CD4-positive, alpha-beta T cell treated with Interferon alpha-2 for 1 hour (primary cell): ENCODE data around the gene PAH.

Experiments
- DNase-seq, 2 donors: peaks; one replicate each; pipeline ENCODE4 v3.0.0-alpha.2; 2020 to 2022

Gene PAH

GRCh38 chr12:102950107-102950949 is 33.3 kb upstream of the PAH start:
- DNase-seq: no peak

GRCh38 chr12:102948941-102949352 is 31.9 kb upstream of the PAH start:
- DNase-seq: peak; percentile 14 to 47

GRCh38 chr12:102946042-102946441 is 29.0 kb upstream of the PAH start:
- DNase-seq: no peak

- DNase-seq: no peak
These were observed 22.7 kb upstream of the PAH start for GRCh38 chr12:102939670-102940222.

GRCh38 chr12:102939059-102939458 is 22.0 kb upstream of the PAH start:
- no peak for DNase-seq

- no peak for DNase-seq
These were observed 16.1 kb upstream of the PAH start for GRCh38 chr12:102933168-102933567.

GRCh38 chr12:102927220-102927619 is 10.2 kb upstream of the PAH start:
- DNase-seq: no peak

GRCh38 chr12:102921240-102921639 is 4.2 kb upstream of the PAH start:
- DNase-seq: no peak

GRCh38 chr12:102920271-102920670 is 3.2 kb upstream of the PAH start:
- DNase-seq: no peak

- DNase-seq: no peak
These were observed 1.8 kb upstream of the PAH start for GRCh38 chr12:102918840-102919239.

- no peak for DNase-seq
These were observed 605 bp downstream of the PAH start for GRCh38 chr12:102916252-102917025.

GRCh38 chr12:102913453-102914226 is 3.4 kb downstream of the PAH start:
- no peak for DNase-seq

GRCh38 chr12:102912258-102912657 is 4.8 kb downstream of the PAH start:
- DNase-seq: no peak

- no peak for DNase-seq
These were observed 5.7 kb downstream of the PAH start for GRCh38 chr12:102911320-102911719.

- DNase-seq: no peak
These were observed 6.3 kb downstream of the PAH start for GRCh38 chr12:102910792-102911191.

GRCh38 chr12:102910137-102910536 is 6.9 kb downstream of the PAH start:
- DNase-seq: no peak

- no peak for DNase-seq
These were observed 9.1 kb downstream of the PAH start for GRCh38 chr12:102907918-102908317.

- no peak for DNase-seq
These were observed 11.8 kb downstream of the PAH start for GRCh38 chr12:102905229-102905628.

GRCh38 chr12:102903337-102904007 is 13.6 kb downstream of the PAH start:
- DNase-seq: no peak

- no peak for DNase-seq
These were observed 15.0 kb downstream of the PAH start for GRCh38 chr12:102902093-102902492.

GRCh38 chr12:102900389-102900788 is 16.7 kb downstream of the PAH start:
- DNase-seq: no peak

GRCh38 chr12:102896067-102896466 is 21.0 kb downstream of the PAH start:
- DNase-seq: no peak
